ENCODE results near the gene INTS11.

Gene INTS11

DNA sequence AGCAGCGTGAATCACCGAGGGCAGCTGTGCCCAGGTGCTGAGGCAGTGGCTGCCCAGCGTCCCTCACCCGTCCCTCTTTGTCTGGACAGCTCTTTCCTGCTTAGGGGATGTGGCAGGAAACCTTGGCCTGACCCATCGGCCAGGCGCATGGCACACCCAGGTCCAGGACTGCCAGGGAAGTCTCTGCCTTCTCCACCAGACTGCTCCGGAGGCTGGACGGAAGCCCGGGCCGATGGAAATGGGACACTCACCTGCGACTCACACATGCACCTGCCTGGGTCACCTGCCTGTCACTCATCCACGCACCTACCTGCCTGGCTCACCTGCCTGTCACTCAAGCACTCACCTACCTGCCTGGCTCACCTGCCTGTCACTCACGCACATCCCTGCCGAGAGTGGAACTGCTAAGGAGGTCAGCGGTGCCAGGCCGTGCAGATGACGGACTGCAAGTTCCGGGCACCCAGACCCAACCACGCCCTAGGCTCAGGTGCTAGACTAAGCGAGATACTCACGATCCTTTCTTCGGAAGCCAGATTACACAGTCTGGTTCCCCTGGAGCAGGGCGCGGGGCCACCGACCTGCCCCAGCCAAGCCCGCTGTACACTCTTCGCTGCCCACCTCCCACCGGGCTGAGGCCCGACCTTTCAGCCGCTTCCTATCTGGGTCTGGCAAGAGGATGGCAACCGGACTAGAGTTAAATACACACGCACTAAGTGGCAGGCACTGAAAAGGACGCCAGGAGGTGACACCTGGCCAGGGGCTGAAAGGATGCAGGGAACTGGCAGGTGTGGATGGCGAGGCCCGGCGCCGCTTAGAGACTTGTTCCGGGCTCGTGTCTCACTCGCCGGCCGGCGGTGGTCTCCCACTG is 51.9 kb downstream of the INTS11 start:
- peak; percentile 73 for FAIRE-seq
- TF ChIP-seq PAX5 (IDR thresholded peaks at IDR 0.05; ENCODE audit: insufficient read depth, low read length, severe bottlenecking) (no peak), POU2F2 (IDR thresholded peaks at IDR 0.05; ENCODE audit: low read depth, low read length) (no peak), POLR2A (IDR thresholded peaks at IDR 0.05; ENCODE audit: low read depth, low read length) (peak; percentile 40; the same call in 1 of the 2 replicates), TAF1 (IDR thresholded peaks at IDR 0.05; ENCODE audit: low read depth, low read length) (no peak), SPI1 (IDR thresholded peaks at IDR 0.05; ENCODE audit: low read depth, low read length) (no peak), POLR2AphosphoS5 (IDR thresholded peaks at IDR 0.05; ENCODE audit: low read depth, low read length) (peak; percentile 40; the same call in 1 of the 2 replicates)
- no peak for DNase-seq (ENCODE audit: insufficient read length, low spot score)

GRCh38 chr1:1270813-1271212 is 53.6 kb downstream of the INTS11 start:
- FAIRE-seq (no peak), DNase-seq (ENCODE audit: insufficient read length, low spot score) (no peak)
- TF ChIP-seq PAX5 (IDR thresholded peaks at IDR 0.05; ENCODE audit: insufficient read depth, low read length, severe bottlenecking) (no peak), POU2F2 (IDR thresholded peaks at IDR 0.05; ENCODE audit: low read depth, low read length) (no peak)

DNA sequence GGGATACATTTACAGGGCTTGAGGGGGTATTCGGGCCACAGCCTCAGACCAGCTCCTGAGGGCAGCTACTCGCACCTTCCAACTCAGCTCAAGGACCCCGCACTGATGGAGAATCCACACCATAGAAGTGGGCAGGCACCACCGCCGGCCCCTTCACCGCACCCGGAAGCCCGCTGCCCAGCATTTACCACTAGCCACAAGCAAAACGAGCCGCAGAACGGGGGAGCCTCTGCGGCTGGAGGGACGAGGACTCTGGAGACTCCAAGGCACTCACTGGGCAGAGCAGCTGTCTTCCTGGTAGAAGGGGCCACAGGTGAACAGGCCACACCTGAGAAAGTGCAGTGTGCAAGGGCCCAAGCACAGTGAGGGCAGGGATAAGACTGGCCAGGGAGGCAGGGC is 56.2 kb downstream of the INTS11 start:
- TF ChIP-seq POLR2A (IDR thresholded peaks at IDR 0.05; ENCODE audit: low read depth, low read length) (no peak), SPI1 (IDR thresholded peaks at IDR 0.05; ENCODE audit: low read depth, low read length) (no peak), TAF1 (IDR thresholded peaks at IDR 0.05; ENCODE audit: low read depth, low read length) (no peak), POLR2AphosphoS5 (IDR thresholded peaks at IDR 0.05; ENCODE audit: low read depth, low read length) (no peak), POU2F2 (IDR thresholded peaks at IDR 0.05; ENCODE audit: low read depth, low read length) (no peak), PAX5 (IDR thresholded peaks at IDR 0.05; ENCODE audit: insufficient read depth, low read length, severe bottlenecking) (no peak)
- FAIRE-seq = no peak

DNA sequence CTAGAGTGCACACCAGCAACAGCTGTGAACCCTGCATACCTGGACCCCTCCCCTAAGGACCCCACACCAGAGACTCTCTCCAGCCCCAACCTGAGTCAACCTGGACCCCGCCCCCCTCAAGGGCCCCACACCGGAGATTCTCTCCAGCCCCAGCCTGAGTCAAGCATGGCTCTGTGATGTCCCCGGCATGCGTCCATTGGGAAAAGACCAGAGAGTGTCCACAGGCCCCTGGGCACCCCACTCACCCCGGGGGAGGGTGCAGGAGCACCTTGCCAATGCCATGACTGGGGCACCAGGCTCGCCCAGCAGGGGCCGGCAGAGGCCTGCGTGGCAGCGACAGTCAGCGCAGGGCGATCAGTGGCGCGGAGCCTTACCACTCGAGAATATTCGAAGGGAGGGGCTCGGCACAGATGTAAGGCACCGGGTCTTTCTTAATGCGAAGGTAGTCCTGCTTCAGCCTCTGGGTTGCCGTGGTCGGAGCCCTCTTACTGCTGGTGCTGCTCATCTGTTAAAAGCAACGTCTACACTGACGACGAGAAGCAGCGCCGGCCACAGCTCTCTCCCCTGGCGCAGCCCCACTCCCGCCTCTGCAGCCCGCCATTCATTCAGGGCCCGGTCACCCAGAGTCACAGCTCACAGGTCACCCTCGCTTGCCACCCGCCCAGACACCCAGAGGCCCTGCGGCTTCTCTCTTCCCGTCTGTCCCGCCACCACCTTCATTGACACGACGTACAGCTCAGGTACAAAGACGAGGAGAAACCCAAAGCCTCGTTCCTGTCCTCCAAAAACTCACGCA is 56.8 kb downstream of the INTS11 start:
- no peak for FAIRE-seq

More for the DNA sequence above, 56.2 kb downstream of the INTS11 start:
- no peak for DNase-seq (ENCODE audit: insufficient read length, low spot score)

GRCh38 chr1:1264868-1265272 is 59.6 kb downstream of the INTS11 start:
- FAIRE-seq (no peak), DNase-seq (ENCODE audit: insufficient read length, low spot score) (no peak)
- no peak for TF ChIP-seq POU2F2 (IDR thresholded peaks at IDR 0.05; ENCODE audit: low read depth, low read length)
- TF ChIP-seq POLR2AphosphoS5 (IDR thresholded peaks at IDR 0.05; ENCODE audit: low read depth, low read length) = no peak
- no peak for TF ChIP-seq TAF1 (IDR thresholded peaks at IDR 0.05; ENCODE audit: low read depth, low read length)
- TF ChIP-seq PAX5 (IDR thresholded peaks at IDR 0.05; ENCODE audit: insufficient read depth, low read length, severe bottlenecking) = no peak
- TF ChIP-seq POLR2A (IDR thresholded peaks at IDR 0.05; ENCODE audit: low read depth, low read length) = no peak
- TF ChIP-seq SPI1 (IDR thresholded peaks at IDR 0.05; ENCODE audit: low read depth, low read length) = no peak

More for the DNA sequence above, 56.8 kb downstream of the INTS11 start:
- no peak for DNase-seq (ENCODE audit: insufficient read length, low spot score)
- TF ChIP-seq POU2F2 (IDR thresholded peaks at IDR 0.05; ENCODE audit: low read depth, low read length) (no peak), PAX5 (IDR thresholded peaks at IDR 0.05; ENCODE audit: insufficient read depth, low read length, severe bottlenecking) (no peak), SPI1 (IDR thresholded peaks at IDR 0.05; ENCODE audit: low read depth, low read length) (no peak), TAF1 (IDR thresholded peaks at IDR 0.05; ENCODE audit: low read depth, low read length) (no peak), POLR2A (IDR thresholded peaks at IDR 0.05; ENCODE audit: low read depth, low read length) (no peak), POLR2AphosphoS5 (IDR thresholded peaks at IDR 0.05; ENCODE audit: low read depth, low read length) (no peak)

DNA sequence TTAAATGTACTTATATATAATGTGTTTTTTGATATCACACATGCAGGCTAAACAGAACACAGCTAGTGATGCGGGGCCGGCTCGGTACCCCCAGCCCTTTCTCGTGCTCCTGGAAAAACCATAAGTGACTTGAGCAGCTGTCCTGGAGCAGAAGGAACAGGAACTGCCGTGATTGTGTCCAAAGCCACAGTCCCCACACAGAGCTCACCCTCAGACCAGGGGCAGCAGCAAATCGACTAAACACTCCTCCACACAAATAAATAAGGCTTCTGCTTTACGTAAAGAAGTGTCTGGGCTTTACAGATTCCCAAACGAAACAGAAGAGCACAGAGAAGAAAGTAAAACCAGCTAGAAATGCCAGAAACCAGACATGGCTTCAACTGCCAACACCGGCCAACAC is 60.4 kb downstream of the INTS11 start:
- TF ChIP-seq POLR2A (IDR thresholded peaks at IDR 0.05; ENCODE audit: low read depth, low read length) (no peak), TAF1 (IDR thresholded peaks at IDR 0.05; ENCODE audit: low read depth, low read length) (no peak), POLR2AphosphoS5 (IDR thresholded peaks at IDR 0.05; ENCODE audit: low read depth, low read length) (no peak), SPI1 (IDR thresholded peaks at IDR 0.05; ENCODE audit: low read depth, low read length) (no peak), POU2F2 (IDR thresholded peaks at IDR 0.05; ENCODE audit: low read depth, low read length) (no peak), PAX5 (IDR thresholded peaks at IDR 0.05; ENCODE audit: insufficient read depth, low read length, severe bottlenecking) (no peak)
- FAIRE-seq = no peak
- DNase-seq (ENCODE audit: insufficient read length, low spot score) = no peak

- FAIRE-seq (no peak), DNase-seq (ENCODE audit: insufficient read length, low spot score) (no peak)
- no peak for TF ChIP-seq POU2F2 (IDR thresholded peaks at IDR 0.05; ENCODE audit: low read depth, low read length)
- TF ChIP-seq SPI1 (IDR thresholded peaks at IDR 0.05; ENCODE audit: low read depth, low read length) = no peak
- TF ChIP-seq POLR2A (IDR thresholded peaks at IDR 0.05; ENCODE audit: low read depth, low read length) = no peak
Measured at GRCh38 chr1:1262758-1263157, 61.7 kb downstream of the INTS11 start.

DNA sequence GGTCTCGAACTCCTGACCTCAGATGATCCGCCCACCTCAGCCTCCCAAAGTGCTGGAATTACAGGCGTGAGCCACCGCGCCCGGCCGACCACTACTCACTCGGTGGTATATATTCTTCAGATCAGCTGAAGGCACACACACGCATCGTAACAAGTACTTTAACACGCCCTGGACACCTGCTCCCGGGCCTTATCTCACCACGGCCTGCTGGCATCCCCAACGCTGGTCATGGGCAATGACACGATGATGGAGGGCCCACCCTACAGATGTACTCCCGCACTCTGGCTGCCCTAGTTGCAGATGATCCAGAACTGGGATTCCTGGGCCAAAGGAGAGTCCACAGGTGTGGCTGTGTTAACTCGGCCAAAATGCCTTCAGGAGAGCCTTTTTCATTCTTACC is 62.4 kb downstream of the INTS11 start:
- FAIRE-seq = no peak
- DNase-seq (ENCODE audit: insufficient read length, low spot score) = no peak
- TF ChIP-seq POLR2AphosphoS5 (IDR thresholded peaks at IDR 0.05; ENCODE audit: low read depth, low read length) (no peak), POU2F2 (IDR thresholded peaks at IDR 0.05; ENCODE audit: low read depth, low read length) (no peak), POLR2A (IDR thresholded peaks at IDR 0.05; ENCODE audit: low read depth, low read length) (no peak), TAF1 (IDR thresholded peaks at IDR 0.05; ENCODE audit: low read depth, low read length) (no peak), PAX5 (IDR thresholded peaks at IDR 0.05; ENCODE audit: insufficient read depth, low read length, severe bottlenecking) (no peak), SPI1 (IDR thresholded peaks at IDR 0.05; ENCODE audit: low read depth, low read length) (no peak)

Data from GM12891 (cell line).